Smooth muscle cell (in vitro differentiated cells): ENCODE measurements around the gene FHAD1. TPM values are rescaled to one million over a fixed set of nuclear protein-coding genes. Genes with fewer than 3 reads are reported as not detected.

Source experiments
- DNase-seq: peaks from one replicate; lab custom pipeline; 2025; ENCODE audit not compliant: unreplicated experiment; lab: John Stamatoyannopoulos, UW
- H2AFZ ChIP-seq: fragments of 200-600 bp; sonication (generic); 2 replicates; pipeline ENCODE4 v1.6.0; 2016; ENCODE audit warnings: antibody characterized with exemption, low read depth, mild to moderate bottlenecking
- H3F3A ChIP-seq: fragments of 200-600 bp; sonication (generic); 2 replicates; pipeline ENCODE4 v1.6.0; 2017; ENCODE audit warnings: antibody characterized with exemption, low read depth
- H3K27ac ChIP-seq: fragments of 200-600 bp; sonication (generic); 2 replicates; pipeline ENCODE4 v1.5.1; 2016; ENCODE audit warnings: low read depth, mild to moderate bottlenecking
- H3K27me3 ChIP-seq: fragments of 200-600 bp; sonication (generic); 2 replicates; pipeline ENCODE4 v1.6.1; 2016; ENCODE audit warnings: low read depth, mild to moderate bottlenecking
- H3K36me3 ChIP-seq: fragments of 200-600 bp; sonication (generic); 2 replicates; pipeline ENCODE4 v1.5.1; 2016; ENCODE audit warnings: low read depth
- H3K4me1 ChIP-seq: fragments of 200-600 bp; sonication (generic); 2 replicates; pipeline ENCODE4 v1.5.1; 2016; ENCODE audit warnings: low read depth
- H3K4me2 ChIP-seq: fragments of 200-600 bp; sonication (generic); 2 replicates; pipeline ENCODE4 v1.6.0; 2016; ENCODE audit warnings: mild to moderate bottlenecking
- H3K4me3 ChIP-seq: fragments of 200-600 bp; sonication (generic); 2 replicates; pipeline ENCODE4 v1.5.1; 2016; ENCODE audit warnings: mild to moderate bottlenecking
- H3K79me2 ChIP-seq: fragments of 200-600 bp; sonication (generic); 2 replicates; pipeline ENCODE4 v1.6.0; 2016; ENCODE audit warnings: low read depth, mild to moderate bottlenecking
- H3K9ac ChIP-seq: fragments of 200-600 bp; sonication (generic); 2 replicates; pipeline ENCODE4 v1.6.0; 2016; ENCODE audit warnings: low read depth
- H3K9me3 ChIP-seq: fragments of 200-600 bp; sonication (generic); replicated peaks from 2 replicates; pipeline ENCODE4 v1.5.1; 2016; ENCODE audit warnings: low read depth
- H4K20me1 ChIP-seq: fragments of 200-600 bp; sonication (generic); 2 replicates; pipeline ENCODE4 v1.6.0; 2016; ENCODE audit warnings: low read depth
- WGBS: methylation state at CpG from one replicate; pipeline ENCODE4 v1.1.7; 2016; ENCODE audit warnings: low lambda C conversion rate; 5-methylcytosine and 5-hydroxymethylcytosine counted together
- polyA plus RNA-seq: library from polyadenylated mRNA; unstranded; fragments of >200 nt; fragmentation: Nextera tagmentation; extraction: Ambion mirVana; gene quantifications from 2 replicates; pipeline ENCODE4 v1.2.1, GENCODE V29; 2016
- total RNA-seq: library from RNA; depleted of rRNA; stranded (reverse); fragments of >200 nt; gene quantifications from 2 replicates; pipeline ENCODE4 v1.2.3, GENCODE V29; 2014
- TF ChIP-seq, protein P1 (sequence below): fragments of 200-600 bp; sonication (generic); IDR thresholded peaks from 2 replicates; pipeline ENCODE4 v1.5.1; 2017; ENCODE audit warnings: borderline replicate concordance, mild to moderate bottlenecking, antibody characterized with exemption; ENCODE audit not compliant: insufficient read depth, poor library complexity, severe bottlenecking

FHAD1 gene
- total and polyA plus RNA-seq, 2 experiments from 2014 or later = 0.33 TPM; not detected in 1

DNA sequence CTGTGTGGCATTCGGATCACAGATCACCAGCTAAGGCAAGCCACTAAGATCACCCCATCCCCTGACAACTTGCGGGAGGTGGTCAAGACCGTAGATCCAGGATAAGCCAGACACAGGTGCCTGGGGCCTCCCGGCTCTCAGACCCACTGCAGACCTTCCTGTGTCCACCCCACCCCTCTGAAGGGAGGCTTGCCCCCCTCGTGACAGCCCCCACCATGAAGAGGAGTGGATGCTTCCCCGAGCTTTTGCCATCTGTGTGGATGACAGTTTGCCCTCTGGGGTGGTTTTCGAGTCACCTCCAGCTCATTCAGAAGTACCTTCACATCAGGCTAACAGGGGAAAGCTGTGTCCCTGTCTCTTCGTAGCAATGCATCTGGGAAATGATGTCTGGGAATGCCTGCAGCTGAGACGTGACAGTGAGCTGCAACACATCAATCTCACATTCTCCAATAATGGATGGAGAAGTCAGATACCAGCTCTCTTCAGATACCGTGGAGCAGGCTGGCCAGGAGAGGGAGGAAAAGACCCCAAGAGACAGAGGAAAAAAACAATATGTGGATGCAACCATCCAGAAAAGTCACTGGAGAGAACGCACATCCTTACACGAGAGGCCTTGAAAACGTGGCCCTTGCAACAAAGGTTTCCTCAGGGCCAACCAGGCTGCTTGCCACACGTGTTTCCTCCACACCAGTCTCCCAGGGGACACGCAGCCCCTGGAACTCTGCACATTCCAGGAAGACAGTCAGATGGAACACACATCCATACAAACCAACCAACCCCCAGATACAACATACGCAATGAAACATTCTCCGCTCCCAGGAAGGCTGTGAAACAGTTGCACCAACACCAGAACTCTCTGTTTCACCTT is 20.4 kb upstream of the FHAD1 start:
- Histone ChIP-seq H3K4me1 (no peaks in the 10 kb centered on the region), H3K36me3 (no peaks in the 10 kb centered on the region), H3K4me2 (no peak overlapping the region), H3K79me2 (no peaks in the 10 kb centered on the region), H3F3A (no peaks in the 10 kb centered on the region), H3K9ac (no peak overlapping the region), H4K20me1 (no peaks in the 10 kb centered on the region), H2AFZ (no peak overlapping the region), H3K27ac (no peak overlapping the region), H3K27me3 (no peaks in the 10 kb centered on the region), H3K9me3 (no peaks in the 10 kb centered on the region), H3K4me3 (no peak overlapping the region)
- TF ChIP-seq, protein P1, sequence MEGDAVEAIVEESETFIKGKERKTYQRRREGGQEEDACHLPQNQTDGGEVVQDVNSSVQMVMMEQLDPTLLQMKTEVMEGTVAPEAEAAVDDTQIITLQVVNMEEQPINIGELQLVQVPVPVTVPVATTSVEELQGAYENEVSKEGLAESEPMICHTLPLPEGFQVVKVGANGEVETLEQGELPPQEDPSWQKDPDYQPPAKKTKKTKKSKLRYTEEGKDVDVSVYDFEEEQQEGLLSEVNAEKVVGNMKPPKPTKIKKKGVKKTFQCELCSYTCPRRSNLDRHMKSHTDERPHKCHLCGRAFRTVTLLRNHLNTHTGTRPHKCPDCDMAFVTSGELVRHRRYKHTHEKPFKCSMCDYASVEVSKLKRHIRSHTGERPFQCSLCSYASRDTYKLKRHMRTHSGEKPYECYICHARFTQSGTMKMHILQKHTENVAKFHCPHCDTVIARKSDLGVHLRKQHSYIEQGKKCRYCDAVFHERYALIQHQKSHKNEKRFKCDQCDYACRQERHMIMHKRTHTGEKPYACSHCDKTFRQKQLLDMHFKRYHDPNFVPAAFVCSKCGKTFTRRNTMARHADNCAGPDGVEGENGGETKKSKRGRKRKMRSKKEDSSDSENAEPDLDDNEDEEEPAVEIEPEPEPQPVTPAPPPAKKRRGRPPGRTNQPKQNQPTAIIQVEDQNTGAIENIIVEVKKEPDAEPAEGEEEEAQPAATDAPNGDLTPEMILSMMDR = no peak
- 54% methylated on average over 17 of the region's 17 CpGs for WGBS
- DNase-seq = no peak

DNA sequence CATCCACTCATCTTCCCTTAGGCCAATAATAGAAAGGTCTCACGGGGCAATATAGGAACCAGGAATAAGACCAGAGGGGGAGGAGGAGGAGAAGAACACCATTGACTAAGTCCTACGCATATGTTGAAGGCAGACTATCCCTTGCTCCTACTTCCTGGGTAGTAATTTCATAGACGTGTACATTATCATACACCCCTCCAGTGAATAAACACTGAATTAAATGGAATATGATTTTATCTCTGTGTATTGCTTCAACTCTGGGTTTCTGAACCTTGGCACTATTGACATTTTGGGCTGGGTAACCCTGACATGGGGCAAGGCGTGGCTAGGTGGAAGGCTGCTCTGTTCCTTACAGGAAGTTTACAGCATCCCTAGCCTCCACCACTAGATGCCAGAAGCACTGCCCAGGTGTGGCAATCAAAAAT is 17.3 kb upstream of the FHAD1 start:
- Histone ChIP-seq H3K27ac (no peak overlapping the region), H3K4me3 (no peak overlapping the region), H3K27me3 (no peaks in the 10 kb centered on the region), H3F3A (no peaks in the 10 kb centered on the region), H3K9me3 (no peaks in the 10 kb centered on the region), H3K36me3 (no peaks in the 10 kb centered on the region), H2AFZ (no peak overlapping the region), H3K4me2 (no peak overlapping the region), H4K20me1 (no peaks in the 10 kb centered on the region), H3K9ac (no peak overlapping the region), H3K79me2 (no peaks in the 10 kb centered on the region), H3K4me1 (no peaks in the 10 kb centered on the region)
- 89% methylated on average over 4 of the region's 4 CpGs for WGBS
- TF ChIP-seq, protein P1 = no peak
- no peak for DNase-seq

DNA sequence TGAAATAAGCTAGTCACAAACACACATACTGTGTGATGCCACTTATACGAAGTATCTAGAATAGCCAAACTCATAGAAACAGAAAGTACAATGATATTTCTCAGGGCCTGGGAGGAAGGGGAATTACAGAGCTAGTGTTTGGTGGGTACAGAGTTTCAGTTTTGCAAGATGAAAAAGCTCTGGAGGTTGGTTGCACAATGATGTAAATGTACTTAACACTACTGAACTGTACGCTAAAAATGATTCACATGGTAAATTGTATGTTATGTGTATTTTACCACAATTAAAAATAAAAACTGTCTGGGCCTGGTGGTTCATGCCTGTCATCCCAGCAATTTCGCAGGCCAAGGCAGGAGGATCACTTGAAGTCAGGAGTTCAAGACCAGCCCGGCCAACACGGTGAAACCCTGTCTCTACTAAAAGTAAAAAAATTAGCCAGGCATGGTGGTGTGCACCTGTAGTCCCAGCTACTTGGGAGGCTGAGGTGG is 15.3 kb upstream of the FHAD1 start:
- Histone ChIP-seq H3K9me3 (no peaks in the 10 kb centered on the region), H3K27ac (no peak overlapping the region), H2AFZ (no peak overlapping the region), H3K9ac (no peak overlapping the region), H4K20me1 (no peaks in the 10 kb centered on the region), H3F3A (no peaks in the 10 kb centered on the region), H3K27me3 (no peaks in the 10 kb centered on the region), H3K4me2 (no peak overlapping the region), H3K36me3 (no peaks in the 10 kb centered on the region), H3K4me3 (no peak overlapping the region), H3K79me2 (no peaks in the 10 kb centered on the region), H3K4me1 (no peaks in the 10 kb centered on the region)
- no peak for DNase-seq
- TF ChIP-seq, protein P1 = no peak
- WGBS = 93% methylated on average over 5 of the region's 5 CpGs
